ENCODE measurements around the gene IRF2. TPM values are rescaled to one million over a fixed set of nuclear protein-coding genes. Genes with fewer than 3 reads are reported as not detected.

Gene IRF2
- total and polyA plus RNA-seq, 2 of the 8 experiments (the other 6 are each of a cell fraction or from before 2014, with no cell fraction given) = 13.8 to 17.0 TPM

DNA sequence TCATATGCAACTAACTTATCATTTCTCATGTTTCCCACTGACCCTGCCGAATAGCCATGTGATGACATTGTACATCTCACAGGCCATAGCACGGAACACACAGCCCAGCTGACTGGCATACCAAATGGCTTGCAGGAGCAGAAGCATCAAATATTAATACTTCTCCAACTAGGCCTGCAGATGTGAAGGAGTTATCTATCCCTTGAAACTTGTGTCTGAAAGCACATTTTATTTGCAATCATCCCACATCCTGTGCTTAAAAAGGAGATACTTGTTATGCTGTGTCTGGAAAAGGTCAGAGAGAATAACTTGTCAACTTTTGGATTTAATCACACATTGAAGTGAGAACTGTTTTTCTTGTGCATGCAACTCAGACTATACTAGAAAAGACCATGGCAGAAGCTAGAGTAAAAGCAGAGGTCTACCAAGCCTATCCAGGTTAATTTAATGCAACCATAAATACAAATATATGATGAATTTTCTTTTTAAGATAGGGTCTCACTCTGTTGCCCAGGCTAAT, 100.4 kb downstream of the IRF2 start (continued):
- TF ChIP-seq, protein P1, sequence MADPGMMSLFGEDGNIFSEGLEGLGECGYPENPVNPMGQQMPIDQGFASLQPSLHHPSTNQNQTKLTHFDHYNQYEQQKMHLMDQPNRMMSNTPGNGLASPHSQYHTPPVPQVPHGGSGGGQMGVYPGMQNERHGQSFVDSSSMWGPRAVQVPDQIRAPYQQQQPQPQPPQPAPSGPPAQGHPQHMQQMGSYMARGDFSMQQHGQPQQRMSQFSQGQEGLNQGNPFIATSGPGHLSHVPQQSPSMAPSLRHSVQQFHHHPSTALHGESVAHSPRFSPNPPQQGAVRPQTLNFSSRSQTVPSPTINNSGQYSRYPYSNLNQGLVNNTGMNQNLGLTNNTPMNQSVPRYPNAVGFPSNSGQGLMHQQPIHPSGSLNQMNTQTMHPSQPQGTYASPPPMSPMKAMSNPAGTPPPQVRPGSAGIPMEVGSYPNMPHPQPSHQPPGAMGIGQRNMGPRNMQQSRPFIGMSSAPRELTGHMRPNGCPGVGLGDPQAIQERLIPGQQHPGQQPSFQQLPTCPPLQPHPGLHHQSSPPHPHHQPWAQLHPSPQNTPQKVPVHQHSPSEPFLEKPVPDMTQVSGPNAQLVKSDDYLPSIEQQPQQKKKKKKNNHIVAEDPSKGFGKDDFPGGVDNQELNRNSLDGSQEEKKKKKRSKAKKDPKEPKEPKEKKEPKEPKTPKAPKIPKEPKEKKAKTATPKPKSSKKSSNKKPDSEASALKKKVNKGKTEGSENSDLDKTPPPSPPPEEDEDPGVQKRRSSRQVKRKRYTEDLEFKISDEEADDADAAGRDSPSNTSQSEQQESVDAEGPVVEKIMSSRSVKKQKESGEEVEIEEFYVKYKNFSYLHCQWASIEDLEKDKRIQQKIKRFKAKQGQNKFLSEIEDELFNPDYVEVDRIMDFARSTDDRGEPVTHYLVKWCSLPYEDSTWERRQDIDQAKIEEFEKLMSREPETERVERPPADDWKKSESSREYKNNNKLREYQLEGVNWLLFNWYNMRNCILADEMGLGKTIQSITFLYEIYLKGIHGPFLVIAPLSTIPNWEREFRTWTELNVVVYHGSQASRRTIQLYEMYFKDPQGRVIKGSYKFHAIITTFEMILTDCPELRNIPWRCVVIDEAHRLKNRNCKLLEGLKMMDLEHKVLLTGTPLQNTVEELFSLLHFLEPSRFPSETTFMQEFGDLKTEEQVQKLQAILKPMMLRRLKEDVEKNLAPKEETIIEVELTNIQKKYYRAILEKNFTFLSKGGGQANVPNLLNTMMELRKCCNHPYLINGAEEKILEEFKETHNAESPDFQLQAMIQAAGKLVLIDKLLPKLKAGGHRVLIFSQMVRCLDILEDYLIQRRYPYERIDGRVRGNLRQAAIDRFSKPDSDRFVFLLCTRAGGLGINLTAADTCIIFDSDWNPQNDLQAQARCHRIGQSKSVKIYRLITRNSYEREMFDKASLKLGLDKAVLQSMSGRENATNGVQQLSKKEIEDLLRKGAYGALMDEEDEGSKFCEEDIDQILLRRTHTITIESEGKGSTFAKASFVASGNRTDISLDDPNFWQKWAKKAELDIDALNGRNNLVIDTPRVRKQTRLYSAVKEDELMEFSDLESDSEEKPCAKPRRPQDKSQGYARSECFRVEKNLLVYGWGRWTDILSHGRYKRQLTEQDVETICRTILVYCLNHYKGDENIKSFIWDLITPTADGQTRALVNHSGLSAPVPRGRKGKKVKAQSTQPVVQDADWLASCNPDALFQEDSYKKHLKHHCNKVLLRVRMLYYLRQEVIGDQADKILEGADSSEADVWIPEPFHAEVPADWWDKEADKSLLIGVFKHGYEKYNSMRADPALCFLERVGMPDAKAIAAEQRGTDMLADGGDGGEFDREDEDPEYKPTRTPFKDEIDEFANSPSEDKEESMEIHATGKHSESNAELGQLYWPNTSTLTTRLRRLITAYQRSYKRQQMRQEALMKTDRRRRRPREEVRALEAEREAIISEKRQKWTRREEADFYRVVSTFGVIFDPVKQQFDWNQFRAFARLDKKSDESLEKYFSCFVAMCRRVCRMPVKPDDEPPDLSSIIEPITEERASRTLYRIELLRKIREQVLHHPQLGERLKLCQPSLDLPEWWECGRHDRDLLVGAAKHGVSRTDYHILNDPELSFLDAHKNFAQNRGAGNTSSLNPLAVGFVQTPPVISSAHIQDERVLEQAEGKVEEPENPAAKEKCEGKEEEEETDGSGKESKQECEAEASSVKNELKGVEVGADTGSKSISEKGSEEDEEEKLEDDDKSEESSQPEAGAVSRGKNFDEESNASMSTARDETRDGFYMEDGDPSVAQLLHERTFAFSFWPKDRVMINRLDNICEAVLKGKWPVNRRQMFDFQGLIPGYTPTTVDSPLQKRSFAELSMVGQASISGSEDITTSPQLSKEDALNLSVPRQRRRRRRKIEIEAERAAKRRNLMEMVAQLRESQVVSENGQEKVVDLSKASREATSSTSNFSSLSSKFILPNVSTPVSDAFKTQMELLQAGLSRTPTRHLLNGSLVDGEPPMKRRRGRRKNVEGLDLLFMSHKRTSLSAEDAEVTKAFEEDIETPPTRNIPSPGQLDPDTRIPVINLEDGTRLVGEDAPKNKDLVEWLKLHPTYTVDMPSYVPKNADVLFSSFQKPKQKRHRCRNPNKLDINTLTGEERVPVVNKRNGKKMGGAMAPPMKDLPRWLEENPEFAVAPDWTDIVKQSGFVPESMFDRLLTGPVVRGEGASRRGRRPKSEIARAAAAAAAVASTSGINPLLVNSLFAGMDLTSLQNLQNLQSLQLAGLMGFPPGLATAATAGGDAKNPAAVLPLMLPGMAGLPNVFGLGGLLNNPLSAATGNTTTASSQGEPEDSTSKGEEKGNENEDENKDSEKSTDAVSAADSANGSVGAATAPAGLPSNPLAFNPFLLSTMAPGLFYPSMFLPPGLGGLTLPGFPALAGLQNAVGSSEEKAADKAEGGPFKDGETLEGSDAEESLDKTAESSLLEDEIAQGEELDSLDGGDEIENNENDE (IDR thresholded peaks at IDR 0.05; ENCODE audit: insufficient replicate concordance, low read length) = no peak
- TF ChIP-seq MAFK (IDR thresholded peaks at IDR 0.05; ENCODE audit: low read depth, low read length) (no peak), CBX8 (IDR thresholded peaks at IDR 0.05; ENCODE audit: borderline replicate concordance, low read depth, low read length) (no peak), POLR2A (IDR thresholded peaks at IDR 0.05; ENCODE audit: control extremely low read depth in 1 of 2, low read depth in 2 of 2, low read length in 2 of 2) (no peak), BACH1 (IDR thresholded peaks at IDR 0.05; ENCODE audit: low read length) (no peak), GABPA (IDR thresholded peaks at IDR 0.05; ENCODE audit: borderline replicate concordance, insufficient read depth, low read length) (no peak), POLR2AphosphoS5 (IDR thresholded peaks at IDR 0.05; ENCODE audit: low read depth, low read length) (no peak), ZNF274 (IDR thresholded peaks at IDR 0.05; ENCODE audit: borderline replicate concordance, extremely low read depth, low read length) (no peak), TAF7 (optimal IDR thresholded peaks at IDR 0.05; ENCODE audit: borderline replicate concordance, low read depth, low read length) (no peak)
